Skeletal muscle satellite cell (primary cell): ENCODE results near the gene ZBTB38.

Experiments
- H3K27me3 ChIP-seq: 2 replicates; pipeline ENCODE4 v1.7.0; 2013; ENCODE audit warnings: low read length; ENCODE audit not compliant: control insufficient read depth, insufficient read depth
- H3K36me3 ChIP-seq: 2 replicates; pipeline ENCODE4 v1.7.0; 2013; ENCODE audit warnings: mild to moderate bottlenecking, control low read depth, low read length; ENCODE audit not compliant: insufficient read depth
- H3K4me1 ChIP-seq: 2 replicates; pipeline ENCODE4 v1.7.0; 2013; ENCODE audit warnings: low read length; ENCODE audit not compliant: control insufficient read depth, insufficient read depth
- H3K4me2 ChIP-seq: 2 replicates; pipeline ENCODE4 v1.7.0; 2013; ENCODE audit warnings: mild to moderate bottlenecking, low read length
- H3K4me3 ChIP-seq: 2 replicates; pipeline ENCODE4 v1.7.0; 2013; ENCODE audit warnings: low read length
- H3K9ac ChIP-seq: 2 replicates; pipeline ENCODE4 v1.7.0; 2013; ENCODE audit warnings: mild to moderate bottlenecking, low read depth, low read length, moderate library complexity
- H3K9me3 ChIP-seq: replicated peaks from 2 replicates; pipeline ENCODE4 v1.7.0; 2013; ENCODE audit warnings: mild to moderate bottlenecking, control low read depth, low read length

The ZBTB38 gene

DNA sequence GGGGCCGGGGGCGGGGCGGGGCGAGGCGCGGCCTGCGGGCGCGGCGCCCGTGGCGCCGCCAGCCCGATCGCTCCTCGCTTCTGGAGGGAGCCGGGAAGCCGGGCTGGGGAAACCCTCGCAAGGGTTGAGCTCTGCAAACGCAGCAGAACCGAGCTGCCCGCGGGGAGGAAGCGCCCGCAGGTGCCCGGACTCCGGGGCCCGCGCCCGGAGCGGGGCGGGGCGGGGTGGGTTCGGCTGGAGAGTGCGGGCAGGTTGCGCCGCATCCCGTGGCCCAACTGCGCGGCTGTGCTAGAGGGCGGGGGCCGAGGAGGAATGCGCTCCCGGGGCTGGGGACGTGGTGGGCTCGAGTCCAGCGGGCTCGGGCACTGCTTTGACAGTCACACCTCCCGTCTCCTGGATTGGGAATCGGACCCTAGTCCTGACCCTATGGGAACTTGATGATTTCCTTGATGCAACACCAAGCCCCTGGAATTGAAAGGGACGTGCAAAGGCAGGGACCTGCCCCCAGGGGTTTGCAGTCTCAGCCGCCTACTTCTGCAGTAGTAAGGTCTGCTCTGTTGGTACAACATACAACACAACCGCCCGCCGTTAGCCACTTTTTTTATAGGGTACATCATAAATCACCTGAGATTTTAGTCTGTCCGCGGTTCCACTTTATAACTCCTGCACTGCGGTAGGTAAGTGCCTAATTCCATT, 34.3 kb downstream of the ZBTB38 start:
- H3K4me2 ChIP-seq = peak overlapping the region; percentile 93
- H3K4me3 ChIP-seq = peak overlapping the region; percentile 82
- H3K9ac ChIP-seq = peak overlapping the region; percentile 93
- peaks cover 63% of the 10 kb centered on the region for H3K4me1 ChIP-seq
- H3K27me3 ChIP-seq = no peaks in the 10 kb centered on the region
- H3K36me3 ChIP-seq = peaks cover 37% of the 10 kb centered on the region
- no peaks in the 10 kb centered on the region for H3K9me3 ChIP-seq

DNA sequence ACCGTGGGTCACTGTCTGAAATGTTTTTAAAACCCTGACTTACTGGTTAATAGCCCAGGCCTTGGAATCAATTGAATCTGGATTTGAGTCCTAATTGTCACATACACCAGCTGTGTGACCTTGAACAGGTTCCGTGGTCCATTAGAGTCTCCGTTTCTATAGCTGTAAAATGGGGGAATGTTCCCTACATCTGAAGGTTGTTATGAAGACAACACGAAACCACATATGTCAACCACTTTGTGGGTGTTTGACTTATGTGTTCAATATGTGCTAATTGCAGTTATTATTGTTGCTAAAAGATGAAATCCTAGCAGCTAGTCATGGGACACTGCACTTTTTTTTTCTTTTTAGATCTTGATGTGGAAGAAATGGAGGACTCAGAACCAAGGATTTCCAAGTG, 35.3 kb downstream of the ZBTB38 start:
- Histone ChIP-seq H3K4me1 (peaks cover 70% of the 10 kb centered on the region), H3K36me3 (peaks cover 43% of the 10 kb centered on the region), H3K4me3 (peak overlapping the region; percentile 82), H3K9ac (peak overlapping the region; percentile 93), H3K27me3 (no peaks in the 10 kb centered on the region), H3K9me3 (no peaks in the 10 kb centered on the region), H3K4me2 (peak overlapping the region; percentile 93)

DNA sequence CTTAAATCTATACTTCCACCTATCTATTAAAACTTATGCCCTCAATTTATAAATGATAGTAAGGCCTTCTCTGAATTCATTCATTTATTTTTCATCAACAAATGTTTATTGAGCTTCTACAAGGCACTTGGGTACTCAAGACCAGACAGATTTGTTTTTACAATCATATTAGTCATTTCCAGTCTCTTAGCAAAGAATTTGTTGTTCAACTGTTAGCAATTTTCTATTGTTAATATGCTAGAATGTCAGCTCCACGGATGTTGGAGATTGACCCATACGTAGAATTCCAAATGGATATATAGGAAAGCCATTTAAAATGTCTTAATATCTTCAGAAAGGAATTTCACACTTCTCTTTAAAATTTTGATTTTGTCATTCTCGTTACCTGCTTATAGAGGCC, 36.7 kb downstream of the ZBTB38 start:
- Histone ChIP-seq H3K9ac (peak overlapping the region; percentile 93), H3K27me3 (no peaks in the 10 kb centered on the region), H3K4me1 (peaks cover 83% of the 10 kb centered on the region), H3K9me3 (no peaks in the 10 kb centered on the region), H3K4me2 (peak overlapping the region; percentile 93), H3K36me3 (peaks cover 52% of the 10 kb centered on the region), H3K4me3 (peak overlapping the region; percentile 38)

DNA sequence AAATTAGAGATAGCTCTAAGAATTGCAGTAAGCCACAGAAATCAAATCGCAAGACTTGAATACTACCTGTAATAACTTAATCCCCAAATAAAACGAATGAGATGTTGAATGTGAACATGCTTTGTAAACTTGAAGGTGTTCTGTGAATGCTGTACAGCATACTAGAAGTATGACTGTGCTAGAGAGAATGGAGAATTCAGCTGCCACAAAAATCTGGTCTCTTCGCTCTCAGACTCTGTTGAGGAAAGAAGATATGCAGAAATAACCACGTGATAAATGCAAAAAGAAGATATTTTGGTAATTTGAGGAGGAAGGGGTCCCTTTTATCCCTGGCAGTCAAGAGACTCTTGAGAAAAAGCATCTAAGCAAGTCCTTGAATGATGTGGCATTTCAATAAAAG, 37.3 kb downstream of the ZBTB38 start:
- H3K36me3 ChIP-seq = peaks cover 55% of the 10 kb centered on the region
- peak overlapping the region; percentile 93 for H3K4me2 ChIP-seq
- H3K4me1 ChIP-seq = peaks cover 88% of the 10 kb centered on the region
- H3K4me3 ChIP-seq = peak overlapping the region; percentile 38
- H3K9me3 ChIP-seq = no peaks in the 10 kb centered on the region
- H3K9ac ChIP-seq = peak overlapping the region; percentile 93
- no peaks in the 10 kb centered on the region for H3K27me3 ChIP-seq

DNA sequence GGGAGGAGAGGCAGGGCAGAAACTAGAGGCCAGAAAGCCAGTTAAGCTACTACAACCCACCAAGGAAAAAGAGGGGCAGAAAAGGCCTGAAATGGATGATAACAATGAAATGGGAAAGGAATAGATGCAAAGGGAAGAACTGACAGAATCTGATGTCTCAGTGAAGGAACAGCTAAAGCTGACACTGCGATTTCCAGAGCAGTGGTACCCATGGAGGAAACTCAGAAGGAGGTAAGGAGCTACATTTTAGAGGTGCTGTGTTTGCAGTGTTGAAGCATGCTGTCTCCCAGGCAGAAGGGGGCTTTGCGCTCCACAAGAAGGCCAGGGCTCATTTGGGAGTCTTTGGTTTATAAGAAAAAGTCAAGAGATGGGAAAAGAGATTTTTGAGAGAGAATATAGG, 38.0 kb downstream of the ZBTB38 start:
- H3K4me2 ChIP-seq = peak overlapping the region; percentile 93
- H3K9me3 ChIP-seq = no peaks in the 10 kb centered on the region
- H3K9ac ChIP-seq = peak overlapping the region; percentile 93
- H3K4me3 ChIP-seq = no peak overlapping the region
- peaks cover 88% of the 10 kb centered on the region for H3K4me1 ChIP-seq
- peaks cover 55% of the 10 kb centered on the region for H3K36me3 ChIP-seq
- H3K27me3 ChIP-seq = no peaks in the 10 kb centered on the region

DNA sequence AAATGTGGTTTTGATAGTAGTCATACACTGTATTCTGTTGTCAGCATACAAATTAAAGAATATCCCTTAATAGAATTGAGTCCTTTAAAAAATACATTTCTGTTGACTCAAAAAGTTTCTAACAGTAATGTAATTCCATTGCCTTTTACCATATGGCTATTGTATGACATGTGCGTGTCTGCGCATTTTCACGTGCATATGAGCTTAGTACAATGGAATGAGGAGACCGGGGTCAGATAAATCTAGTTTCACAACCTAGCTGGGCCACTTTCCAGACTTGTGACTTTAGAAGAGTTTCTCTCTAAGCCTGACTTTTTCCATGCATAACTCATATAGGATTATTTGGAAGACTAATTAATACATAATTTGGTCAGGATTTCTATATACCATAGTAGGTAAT, 38.7 kb downstream of the ZBTB38 start:
- Histone ChIP-seq H3K36me3 (peaks cover 55% of the 10 kb centered on the region), H3K27me3 (no peaks in the 10 kb centered on the region), H3K4me3 (no peak overlapping the region), H3K9me3 (no peaks in the 10 kb centered on the region), H3K9ac (peak overlapping the region; percentile 93), H3K4me1 (peaks cover 88% of the 10 kb centered on the region), H3K4me2 (no peak overlapping the region)

DNA sequence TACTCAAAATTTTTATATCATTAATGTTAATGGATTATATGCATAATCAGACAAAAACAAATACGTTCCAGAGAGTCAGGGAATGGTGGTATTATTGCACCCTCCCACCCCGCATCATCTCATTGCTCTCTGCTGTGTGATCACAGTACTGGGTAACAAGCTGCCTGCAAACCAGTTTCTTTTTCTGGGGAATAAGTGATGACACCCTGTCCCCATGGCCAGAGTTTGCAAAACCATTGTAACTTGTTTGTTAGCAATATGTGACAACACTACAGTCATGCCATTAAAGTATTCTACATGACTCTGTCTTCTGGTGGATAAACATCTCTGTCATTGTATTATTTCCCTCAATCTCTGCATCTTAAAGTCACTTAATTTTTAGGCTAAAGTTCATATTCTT, 39.5 kb downstream of the ZBTB38 start:
- Histone ChIP-seq H3K9ac (peak overlapping the region; percentile 77), H3K27me3 (no peaks in the 10 kb centered on the region), H3K4me2 (no peak overlapping the region), H3K4me1 (peaks cover 93% of the 10 kb centered on the region), H3K36me3 (peaks cover 55% of the 10 kb centered on the region), H3K9me3 (no peaks in the 10 kb centered on the region), H3K4me3 (no peak overlapping the region)

DNA sequence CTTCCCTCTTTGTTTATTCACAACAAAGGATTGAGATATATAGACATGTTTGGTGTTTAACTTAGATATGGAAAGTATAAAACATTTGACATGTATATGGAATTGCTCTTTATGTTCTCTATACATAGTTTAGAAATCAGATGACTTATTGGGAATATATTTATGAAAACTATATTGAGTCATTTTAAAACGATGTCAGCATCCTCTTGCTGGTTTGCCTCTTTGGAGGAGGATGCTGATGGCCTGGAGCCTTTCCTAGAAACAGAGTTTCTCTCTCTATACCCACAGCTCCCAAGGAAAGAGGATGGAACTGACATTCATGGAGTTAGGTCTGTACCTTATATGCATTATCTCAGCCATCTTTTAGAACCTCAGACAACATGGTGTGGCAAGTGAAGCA, 40.3 kb downstream of the ZBTB38 start:
- peaks cover 60% of the 10 kb centered on the region for H3K36me3 ChIP-seq
- H3K4me3 ChIP-seq = no peak overlapping the region
- no peaks in the 10 kb centered on the region for H3K9me3 ChIP-seq
- peaks cover 93% of the 10 kb centered on the region for H3K4me1 ChIP-seq
- peak overlapping the region; percentile 5 for H3K9ac ChIP-seq
- no peaks in the 10 kb centered on the region for H3K27me3 ChIP-seq
- no peak overlapping the region for H3K4me2 ChIP-seq

DNA sequence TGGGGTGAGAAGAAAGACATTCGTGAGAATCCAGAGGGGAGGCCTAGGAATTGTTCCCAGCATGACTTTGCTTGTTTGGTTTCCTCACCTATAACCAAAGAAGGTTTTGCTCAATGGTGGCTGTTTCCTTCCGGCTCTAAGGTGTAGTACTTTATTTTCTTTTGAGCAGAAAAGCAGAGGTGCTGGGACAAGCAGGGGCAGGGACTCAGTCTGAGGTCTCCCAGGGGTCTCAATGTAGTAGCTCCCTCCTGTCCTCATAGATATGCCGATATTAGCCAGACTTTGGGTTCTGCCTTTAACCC, 41.6 kb downstream of the ZBTB38 start:
- no peaks in the 10 kb centered on the region for H3K27me3 ChIP-seq
- peaks cover 92% of the 10 kb centered on the region for H3K4me1 ChIP-seq
- H3K9ac ChIP-seq = peak overlapping the region; percentile 87
- no peak overlapping the region for H3K4me3 ChIP-seq
- H3K9me3 ChIP-seq = no peaks in the 10 kb centered on the region
- H3K36me3 ChIP-seq = peaks cover 60% of the 10 kb centered on the region
- H3K4me2 ChIP-seq = no peak overlapping the region

DNA sequence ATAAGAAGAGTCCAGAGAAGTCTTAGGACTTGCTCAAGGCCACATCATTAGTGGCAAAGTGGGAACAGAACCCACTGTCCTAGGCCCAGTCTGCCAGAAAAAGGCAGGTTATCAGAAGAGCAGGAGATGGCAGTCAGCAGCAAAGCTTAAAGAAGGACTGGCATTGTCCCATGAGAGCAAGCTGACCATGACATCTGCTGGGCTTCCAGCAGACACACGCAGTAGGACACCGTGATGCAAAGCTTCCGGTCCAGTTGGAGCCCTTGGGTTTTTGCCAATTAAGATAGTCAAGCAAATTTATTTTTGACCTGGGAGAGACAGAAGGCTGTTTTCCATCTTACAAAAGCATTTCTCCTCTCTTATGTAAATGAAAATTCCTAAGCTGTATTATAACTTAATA, 42.1 kb downstream of the ZBTB38 start:
- Histone ChIP-seq H3K4me2 (no peak overlapping the region), H3K9me3 (no peaks in the 10 kb centered on the region), H3K9ac (peak overlapping the region; percentile 87), H3K27me3 (no peaks in the 10 kb centered on the region), H3K4me1 (peaks cover 87% of the 10 kb centered on the region), H3K4me3 (no peak overlapping the region), H3K36me3 (peaks cover 63% of the 10 kb centered on the region)

DNA sequence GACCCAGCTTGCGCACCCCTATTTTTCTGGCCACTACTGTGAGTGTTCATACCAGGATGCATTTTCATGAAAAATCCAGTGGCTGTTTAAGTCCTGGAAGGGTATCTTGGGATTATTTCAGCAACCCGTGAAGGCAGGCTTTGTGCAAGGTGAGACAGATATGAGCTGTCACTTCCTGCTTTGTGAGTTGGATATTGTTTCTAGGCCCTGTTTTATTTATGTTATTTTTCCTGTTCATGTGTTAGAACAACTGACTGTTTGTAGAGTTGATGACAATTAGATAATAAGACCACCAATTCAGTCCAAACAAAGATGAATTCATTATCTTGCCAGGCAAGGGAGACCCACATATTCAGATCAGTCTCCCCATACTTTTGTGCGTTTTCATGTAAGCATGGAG, 42.5 kb downstream of the ZBTB38 start:
- no peaks in the 10 kb centered on the region for H3K9me3 ChIP-seq
- H3K36me3 ChIP-seq = peaks cover 63% of the 10 kb centered on the region
- peak overlapping the region; percentile 76 for H3K4me2 ChIP-seq
- peak overlapping the region; percentile 87 for H3K9ac ChIP-seq
- no peak overlapping the region for H3K4me3 ChIP-seq
- no peaks in the 10 kb centered on the region for H3K27me3 ChIP-seq
- H3K4me1 ChIP-seq = peaks cover 83% of the 10 kb centered on the region

DNA sequence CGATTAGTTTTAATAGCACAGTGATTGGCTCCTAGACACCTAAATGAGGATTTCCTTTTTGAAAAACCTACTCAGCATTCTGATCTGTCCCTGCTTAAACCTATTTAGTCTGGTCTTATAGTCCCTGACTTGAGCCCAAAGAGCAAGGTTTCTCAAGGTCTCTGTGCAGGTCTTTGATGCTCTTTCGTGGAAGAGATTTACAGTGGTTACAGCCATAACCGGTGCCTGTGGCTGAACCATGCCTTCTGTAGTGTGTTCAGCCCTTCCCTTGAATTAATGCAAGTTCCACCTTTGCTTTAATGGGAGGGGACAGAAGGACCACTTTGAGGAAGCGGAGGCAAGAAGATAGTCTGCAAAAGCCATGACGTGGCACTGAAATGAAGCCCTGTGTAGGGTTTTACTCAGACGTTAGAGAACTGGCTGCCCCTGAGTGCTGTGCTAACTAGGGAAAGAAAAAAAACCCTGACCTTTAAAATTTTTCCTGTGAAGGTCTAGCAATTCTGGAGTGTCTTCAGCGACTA, 43.0 kb downstream of the ZBTB38 start:
- H3K4me2 ChIP-seq = peak overlapping the region; percentile 76
- H3K36me3 ChIP-seq = peaks cover 62% of the 10 kb centered on the region
- no peaks in the 10 kb centered on the region for H3K27me3 ChIP-seq
- no peaks in the 10 kb centered on the region for H3K9me3 ChIP-seq
- peaks cover 78% of the 10 kb centered on the region for H3K4me1 ChIP-seq
- H3K9ac ChIP-seq = peak overlapping the region; percentile 87
- no peak overlapping the region for H3K4me3 ChIP-seq
